ENCODE data around the gene STAT5B. TPM values are rescaled to one million over a fixed set of nuclear protein-coding genes. Genes with fewer than 3 reads are reported as not detected.
"Not testable (repeated sequence)": the region's sequence is repeated elsewhere in the genome, so short reads cannot be mapped to it uniquely, and the experiment has no call there.

STAT5B gene
- total and polyA plus RNA-seq, 2 experiments from 2014 or later, result 13.8 to 23.5 TPM

- Histone ChIP-seq H3K4me1 (ENCODE audit: insufficient read depth) (peaks cover 18% of the 10 kb centered on the region), H3K4me3 (no peak overlapping the region), H3K27ac (no peak overlapping the region), H3K9me3 (ENCODE audit: low read depth) (no peaks in the 10 kb centered on the region), H3K36me3 (ENCODE audit: low read depth) (peaks cover 27% of the 10 kb centered on the region), H3K4me2 (ENCODE audit: unreplicated experiment) (no peak overlapping the region), H3K27me3 (replicated peaks; ENCODE audit: insufficient read depth) (no peaks in the 10 kb centered on the region), H2AFZ (no peak overlapping the region), H3K9ac (no peak overlapping the region), H4K20me1 (ENCODE audit: insufficient read depth) (no peaks in the 10 kb centered on the region), H3K9me2 (ENCODE audit: insufficient read depth) (no peaks in the 10 kb centered on the region), H3F3A (ENCODE audit: insufficient read depth) (peaks cover 28% of the 10 kb centered on the region), H3K79me2 (ENCODE audit: insufficient read depth) (peaks cover 47% of the 10 kb centered on the region)
- DNase-seq, result no peak
- TF ChIP-seq EZH2phosphoT487 (IDR thresholded peaks at IDR 0.05; ENCODE audit: insufficient read depth, low read depth) (no peak), EZH2 (IDR thresholded peaks at IDR 0.05; ENCODE audit: insufficient read depth, poor library complexity, severe bottlenecking) (no peak)
- 71 to 76% methylated on average over 4 of the region's 4 CpGs for WGBS, 2 experiments (ENCODE audit: low coverage in 1 of 2, low lambda C conversion rate in 2 of 2, missing lambda C conversion rate in 2 of 2)
- in situ Hi-C loops (cut with MboI), result loop anchor here (10.0 kb wide), 2 partner anchors 83 to 203 kb away; no protein-coding TSS in a partner anchor
Observed at GRCh38 chr17:42321555-42321954, 45.4 kb upstream of the STAT5B start.

GRCh38 chr17:42317967-42318366 lies 41.8 kb upstream of the STAT5B start:
- Histone ChIP-seq H3K79me2 (ENCODE audit: insufficient read depth) (peaks cover 36% of the 10 kb centered on the region), H3K36me3 (ENCODE audit: low read depth) (peaks cover 37% of the 10 kb centered on the region), H3F3A (ENCODE audit: insufficient read depth) (peaks cover 17% of the 10 kb centered on the region)
- H4K20me1 ChIP-seq (ENCODE audit: insufficient read depth); DNase-seq; H3K4me3 ChIP-seq; H3K9ac ChIP-seq; H3K4me1 ChIP-seq (ENCODE audit: insufficient read depth); H3K4me2 ChIP-seq (ENCODE audit: unreplicated experiment); H3K9me2 ChIP-seq (ENCODE audit: insufficient read depth); H3K27ac ChIP-seq; H2AFZ ChIP-seq; H3K27me3 ChIP-seq (replicated peaks; ENCODE audit: insufficient read depth); in situ Hi-C loops (cut with MboI); H3K9me3 ChIP-seq (ENCODE audit: low read depth): not testable (repeated sequence)
- WGBS, 2 experiments (ENCODE audit: low coverage in 1 of 2, low lambda C conversion rate in 2 of 2, missing lambda C conversion rate in 2 of 2), result 82 to 96% methylated on average over 6 of the region's 6 CpGs

DNA sequence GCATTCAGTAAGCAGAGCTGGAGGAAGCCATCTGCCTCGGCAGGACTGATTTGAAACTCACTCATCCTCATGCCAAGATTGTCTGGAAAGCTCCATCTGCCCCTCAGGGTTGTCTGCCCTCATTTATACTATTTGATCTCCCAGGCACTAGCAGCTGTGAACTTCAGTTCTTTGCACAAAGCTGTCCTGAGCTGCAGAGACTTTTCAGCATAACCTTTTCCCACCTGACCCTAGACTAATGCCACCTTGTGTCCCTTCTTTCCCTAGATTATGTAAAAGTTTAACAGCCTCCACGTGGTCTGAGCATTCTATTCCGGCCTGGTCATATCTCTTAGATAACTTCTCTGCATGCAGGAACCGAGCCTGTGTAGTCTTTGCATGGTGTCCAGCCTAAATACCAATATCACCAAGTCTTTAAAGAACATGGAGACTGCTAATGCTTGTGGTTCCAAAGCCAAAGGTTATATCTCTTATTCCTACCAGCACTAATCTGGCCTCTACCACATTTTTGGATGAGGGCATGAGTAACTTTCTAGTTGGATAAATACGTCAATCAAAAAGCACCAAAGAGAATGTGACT lies 41.2 kb upstream of the STAT5B start:
- no peak overlapping the region for H3K4me3 ChIP-seq
- peaks cover 35% of the 10 kb centered on the region for H3K79me2 ChIP-seq (ENCODE audit: insufficient read depth)
- no peak overlapping the region for H3K27ac ChIP-seq
- in situ Hi-C loops (cut with MboI), result no loop called here
- peaks cover 35% of the 10 kb centered on the region for H3K36me3 ChIP-seq (ENCODE audit: low read depth)
- no peaks in the 10 kb centered on the region for H3K9me2 ChIP-seq (ENCODE audit: insufficient read depth)
- H4K20me1 ChIP-seq (ENCODE audit: insufficient read depth), result no peaks in the 10 kb centered on the region
- H3K9ac ChIP-seq, result no peak overlapping the region
- peaks cover 2% of the 10 kb centered on the region; the same call in 1 of the 2 replicates for H3K4me1 ChIP-seq (ENCODE audit: insufficient read depth)
- no peak overlapping the region for H3K4me2 ChIP-seq (ENCODE audit: unreplicated experiment)
- H2AFZ ChIP-seq, result no peak overlapping the region
- no peaks in the 10 kb centered on the region for H3K9me3 ChIP-seq (ENCODE audit: low read depth)
- no peak for TF ChIP-seq EZH2phosphoT487 (IDR thresholded peaks at IDR 0.05; ENCODE audit: insufficient read depth, low read depth)
- no peak for TF ChIP-seq EZH2 (IDR thresholded peaks at IDR 0.05; ENCODE audit: insufficient read depth, poor library complexity, severe bottlenecking)
- no peaks in the 10 kb centered on the region for H3K27me3 ChIP-seq (replicated peaks; ENCODE audit: insufficient read depth)
- WGBS, 2 experiments (ENCODE audit: low coverage in 1 of 2, low lambda C conversion rate in 2 of 2, missing lambda C conversion rate in 2 of 2), result 64 to 67% methylated on average over 5 of the region's 5 CpGs
- no peak for DNase-seq
- H3F3A ChIP-seq (ENCODE audit: insufficient read depth), result peaks cover 14% of the 10 kb centered on the region

GRCh38 chr17:42316755-42317154 lies 40.6 kb upstream of the STAT5B start:
- Histone ChIP-seq H3K4me2 (ENCODE audit: unreplicated experiment) (no peak overlapping the region), H3K9me2 (ENCODE audit: insufficient read depth) (no peaks in the 10 kb centered on the region), H3K36me3 (ENCODE audit: low read depth) (peaks cover 29% of the 10 kb centered on the region), H3K4me1 (ENCODE audit: insufficient read depth) (peaks cover 7% of the 10 kb centered on the region), H3K4me3 (no peak overlapping the region), H3K27ac (no peak overlapping the region), H2AFZ (no peak overlapping the region), H3F3A (ENCODE audit: insufficient read depth) (peaks cover 14% of the 10 kb centered on the region; the same call in 1 of the 2 replicates), H3K9me3 (ENCODE audit: low read depth) (no peaks in the 10 kb centered on the region), H4K20me1 (ENCODE audit: insufficient read depth) (no peaks in the 10 kb centered on the region), H3K9ac (no peak overlapping the region), H3K79me2 (ENCODE audit: insufficient read depth) (peaks cover 29% of the 10 kb centered on the region), H3K27me3 (replicated peaks; ENCODE audit: insufficient read depth) (no peaks in the 10 kb centered on the region)
- WGBS, 2 experiments (ENCODE audit: low coverage in 1 of 2, low lambda C conversion rate in 2 of 2, missing lambda C conversion rate in 2 of 2), result 96% methylated on average over 4 of the region's 4 CpGs
- no peak for TF ChIP-seq EZH2 (IDR thresholded peaks at IDR 0.05; ENCODE audit: insufficient read depth, poor library complexity, severe bottlenecking)
- TF ChIP-seq EZH2phosphoT487 (IDR thresholded peaks at IDR 0.05; ENCODE audit: insufficient read depth, low read depth), result no peak
- DNase-seq, result no peak
- in situ Hi-C loops (cut with MboI), result no loop called here
